HCT116 (cell line): ENCODE results near the gene SMIM5. TPM values are rescaled to one million over a fixed set of nuclear protein-coding genes. Genes with fewer than 3 reads are reported as not detected.

Source experiments
- ATAC-seq: fragments of 200-7000 bp; cut with Tn5 transposase; 2 replicates; pipeline ENCODE4 v1.9.1; 2020; ENCODE audit warnings: mild to moderate bottlenecking, moderate library complexity
- BruUV-seq: library from RNA; stranded (reverse); fragments of 400-500 nt; replicated peaks from 2 replicates; lab custom pipeline; 2021; lab: Mats Ljungman, UMichigan
- CTCF ChIA-PET: fragments of 300-600 bp; sonication (Branson Sonifier 250); formaldehyde crosslinking; loops from one replicate; lab custom pipeline; 2021; ENCODE audit warnings: antibody characterized with exemption; lab: Charles Lee
- POLR2A ChIA-PET: fragments of 300-600, 350-600 bp; sonication (Branson Sonifier 250); formaldehyde crosslinking; loops from one replicate; lab custom pipeline; 2021; ENCODE audit warnings: antibody characterized with exemption; lab: Charles Lee
- RAD21 ChIA-PET, 2 experiments: fragments of 300-600 bp; sonication (Branson Sonifier 250); formaldehyde crosslinking; loops; one replicate each; lab custom pipeline; 2023; ENCODE audit warnings: low total read pairs in 2 of 2; ENCODE audit not compliant: uncharacterized antibody in 2 of 2, unreplicated experiment in 2 of 2, low non-redundant PET in 1 of 2; lab: Charles Lee
- DNase-seq: peaks from one replicate; pipeline ENCODE4 v3.0.0-alpha.2; 2010; ENCODE audit warnings: low read depth, low spot score
- H2AFZ ChIP-seq: fragments of 200-600 bp; shearing (Covaris generic), sonication (generic); 2 replicates; pipeline ENCODE4 v1.6.1; 2017; ENCODE audit warnings: low read depth, mixed run types, mixed read lengths, antibody characterized with exemption, low read length; ENCODE audit not compliant: poor library complexity, severe bottlenecking
- H3K27ac ChIP-seq: 2 replicates; pipeline ENCODE4 v1.5.1; 2012; ENCODE audit warnings: low read depth, low read length
- H3K27me3 ChIP-seq: fragments of 200-600 bp; sonication (generic); 2 replicates; pipeline ENCODE4 v1.6.1; 2016; ENCODE audit warnings: mixed run types, low read length, mixed read lengths; ENCODE audit not compliant: insufficient read depth
- H3K36me3 ChIP-seq, 2 experiments: fragments of 200-500 bp in 1 of 2; fragments of 200-600 bp in 1 of 2; sonication (Bioruptor generic) in 1 of 2; sonication (generic) in 1 of 2; 2 replicates each; pipeline versions ENCODE4 v1.5.1 to v1.6.1; 2014 to 2016; ENCODE audit warnings: low read length in 2 of 2, inconsistent platforms in 1 of 2, mixed read lengths in 1 of 2, mixed run types in 1 of 2; ENCODE audit not compliant: insufficient read depth in 2 of 2, control insufficient read depth in 1 of 2
- H3K4me1 ChIP-seq, 2 experiments: fragments of 200-600 bp in 1 of 2; sonication (generic) in 1 of 2; 2 replicates each; pipeline versions ENCODE4 v1.5.1 to v1.6.1; 2012 to 2017; ENCODE audit warnings: low read length in 2 of 2, inconsistent platforms in 1 of 2, mild to moderate bottlenecking in 1 of 2, mixed read lengths in 1 of 2, mixed run types in 1 of 2, moderate library complexity in 1 of 2; ENCODE audit not compliant: insufficient read depth in 2 of 2, control insufficient read depth in 1 of 2
- H3K4me2 ChIP-seq: fragments of 200-600 bp; sonication (generic); 2 replicates; pipeline ENCODE4 v1.6.1; 2017; ENCODE audit warnings: mixed run types, low read length, mixed read lengths
- H3K4me3 ChIP-seq, 2 experiments: fragments of 200-600 bp in 1 of 2; sonication (generic) in 1 of 2; replicated peaks in 1 of 2; 2 replicates each; pipeline ENCODE4 v1.5.1; 2011 to 2016; ENCODE audit warnings: low read length in 2 of 2, control low read depth in 1 of 2, low read depth in 1 of 2, mild to moderate bottlenecking in 1 of 2, mixed read lengths in 1 of 2, mixed run types in 1 of 2
- H3K79me2 ChIP-seq: fragments of 200-600 bp; sonication (generic); 2 replicates; pipeline ENCODE4 v1.6.1; 2017; ENCODE audit warnings: mild to moderate bottlenecking, mixed run types, low read length, moderate library complexity, mixed read lengths; ENCODE audit not compliant: insufficient read depth
- H3K9ac ChIP-seq: fragments of 200-600 bp; sonication (generic); 2 replicates; pipeline ENCODE4 v1.6.1; 2016; ENCODE audit warnings: low read length, mixed read lengths
- H3K9me2 ChIP-seq: fragments of 200-600 bp; sonication (generic), shearing (Covaris generic); 2 replicates; pipeline ENCODE4 v1.6.1; 2017; ENCODE audit warnings: mixed run types, mild to moderate bottlenecking, moderate library complexity; ENCODE audit not compliant: insufficient read depth
- H3K9me3 ChIP-seq, 2 experiments: fragments of 200-500 bp in 1 of 2; fragments of 200-600 bp in 1 of 2; sonication (Bioruptor generic) in 1 of 2; sonication (generic) in 1 of 2; 2 replicates each; pipeline ENCODE4 v1.6.1; 2014 to 2017; ENCODE audit warnings: low read length in 2 of 2, mixed read lengths in 2 of 2, inconsistent platforms in 1 of 2, low read depth in 1 of 2, mild to moderate bottlenecking in 1 of 2, mixed run types in 1 of 2, moderate library complexity in 1 of 2; ENCODE audit not compliant: control insufficient read depth in 1 of 2, insufficient read depth in 1 of 2
- H4K20me1 ChIP-seq: fragments of 200-600 bp; sonication (generic), shearing (Covaris generic); 2 replicates; pipeline ENCODE4 v1.6.1; 2017; ENCODE audit warnings: mixed run types, mild to moderate bottlenecking, moderate library complexity; ENCODE audit not compliant: insufficient read depth
- ATF3 ChIP-seq: IDR thresholded peaks from 2 replicates; pipeline ENCODE4 v1.6.1; 2012
- CEBPB ChIP-seq: IDR thresholded peaks from 2 replicates; pipeline ENCODE4 v1.6.1; 2012; ENCODE audit warnings: low read depth
- CTCF ChIP-seq, 3 experiments: fragments of 200-600 bp in 1 of 3; sonication (generic) in 1 of 3; IDR thresholded peaks in 2 of 3; conservative IDR thresholded peaks in 1 of 3; 2 replicates each; pipeline ENCODE4 v1.5.1; 2012 to 2017; ENCODE audit warnings: low read depth in 2 of 3, low read length in 2 of 3, antibody characterized with exemption in 1 of 3, borderline replicate concordance in 1 of 3, control low read depth in 1 of 3, mild to moderate bottlenecking in 1 of 3, mixed read lengths in 1 of 3, mixed run types in 1 of 3, moderate library complexity in 1 of 3; ENCODE audit not compliant: insufficient read depth in 1 of 3
- EGR1 ChIP-seq: IDR thresholded peaks from 2 replicates; pipeline ENCODE4 v1.6.1; 2012; ENCODE audit warnings: low read depth
- EZH2phosphoT487 ChIP-seq: fragments of 200-600 bp; IDR thresholded peaks from 2 replicates; pipeline ENCODE4 v1.6.1; 2018; ENCODE audit warnings: antibody characterized with exemption, borderline replicate concordance
- FOSL1 ChIP-seq: IDR thresholded peaks from 2 replicates; pipeline ENCODE4 v1.6.1; 2012; ENCODE audit warnings: low read depth
- POLR2A ChIP-seq: IDR thresholded peaks from 2 replicates; pipeline ENCODE4 v1.7.0; 2011; ENCODE audit warnings: borderline replicate concordance; ENCODE audit not compliant: insufficient read depth, insufficient read length; ENCODE audit errors: extremely low read depth
- RAD21 ChIP-seq: IDR thresholded peaks from 2 replicates; pipeline ENCODE4 v1.6.1; 2012; ENCODE audit warnings: low read depth, mild to moderate bottlenecking
- REST ChIP-seq: IDR thresholded peaks from 2 replicates; pipeline ENCODE4 v1.6.1; 2012; ENCODE audit warnings: low read depth
- SIN3A ChIP-seq: IDR thresholded peaks from 2 replicates; pipeline ENCODE4 v1.6.1; 2012; ENCODE audit warnings: low read depth
- SP1 ChIP-seq: IDR thresholded peaks from 2 replicates; pipeline ENCODE4 v1.6.1; 2012; ENCODE audit warnings: low read depth
- SRF ChIP-seq: IDR thresholded peaks from 2 replicates; pipeline ENCODE4 v1.6.1; 2012; ENCODE audit warnings: low read depth
- TCF7L2 ChIP-seq: IDR thresholded peaks from 2 replicates; pipeline ENCODE4 v1.7.0; 2011; ENCODE audit warnings: borderline replicate concordance, inconsistent platforms; ENCODE audit not compliant: insufficient read depth, insufficient read length; ENCODE audit errors: extremely low read depth
- YY1 ChIP-seq: IDR thresholded peaks from 2 replicates; pipeline ENCODE4 v1.6.1; 2011; ENCODE audit warnings: low read length, low read depth, moderate library complexity, mild to moderate bottlenecking; ENCODE audit not compliant: insufficient replicate concordance; ENCODE audit errors: extremely low read depth
- intact Hi-C: fragments of 100-400 bp; cut with micrococcal nuclease; formaldehyde crosslinking; loops from 2 replicates; pipeline ENCODE4 v1.10.0; 2022
- total RNA-seq: library from RNA; stranded (reverse); gene quantifications from one replicate; pipeline ENCODE4 v1.2.1, GENCODE V29; 2021; ENCODE audit not compliant: unreplicated experiment

The SMIM5 gene
- total RNA-seq, 1 experiment from 2014 or later: 0.12 TPM

GRCh38 chr17:75622076-75622475 is 11.2 kb upstream of the SMIM5 start:
- intact Hi-C loops: no loop called here
- H3K9me2 ChIP-seq: no peaks in the 10 kb centered on the region
- H3K36me3 ChIP-seq: no peaks in the 10 kb centered on the region
- no peaks in the 10 kb centered on the region for H3K79me2 ChIP-seq
- RAD21 ChIA-PET: no interaction called here
- no peak overlapping the region for H3K4me3 ChIP-seq
- no peak for DNase-seq
- no peak overlapping the region for H3K27ac ChIP-seq
- H2AFZ ChIP-seq: no peak overlapping the region
- H3K27me3 ChIP-seq: no peaks in the 10 kb centered on the region
- H4K20me1 ChIP-seq: no peaks in the 10 kb centered on the region
- no peaks in the 10 kb centered on the region for H3K9me3 ChIP-seq
- CTCF ChIA-PET: interaction anchor here (1.4 to 6.9 kb wide), 4 partner anchors 7 to 126 kb away, joined by 7 to 63 read pairs (median 10); partner anchors contain the start of gene SMIM5
- BruUV-seq: no TSS peak
- POLR2A ChIA-PET: no interaction called here
- H3K4me2 ChIP-seq: no peak overlapping the region
- H3K4me1 ChIP-seq: peaks cover 0 to 5% of the 10 kb centered on the region in 2 experiments; a peak in 1 of 4 replicates
- TF ChIP-seq FOSL1 (no peak), TCF7L2 (no peak), SIN3A (no peak), REST (no peak), CEBPB (no peak), POLR2A (no peak), YY1 (no peak), SP1 (no peak), EZH2phosphoT487 (no peak), EGR1 (no peak), SRF (no peak), ATF3 (no peak), RAD21 (no peak), CTCF (IDR thresholded peaks at IDR 0.05 in 2 of 3, conservative IDR thresholded peaks at IDR 0.05 in 1 of 3; ENCODE audit: borderline replicate concordance in 1 of 3, insufficient read depth in 1 of 3, low read depth in 2 of 3, low read length in 2 of 3) (no peak)
- H3K9ac ChIP-seq: no peak overlapping the region
- no peak for ATAC-seq
